EL (cell line): Measurements from ENCODE around the gene DEFB131A.
A peak's percentile ranks its signal among the peaks of the same experiment; 100 is the strongest.
"Not testable (repeated sequence)": the region's sequence is repeated elsewhere in the genome, so short reads cannot be mapped to it uniquely, and the experiment has no call there.

ENCODE experiments used
- DNase-seq: peaks from one replicate; pipeline ENCODE4 v3.0.0-alpha.2; 2016

Gene DEFB131A

GRCh38 chr4:9495443-9495842 lies 51.2 kb downstream of the DEFB131A start:
- peak; percentile 48 for DNase-seq

GRCh38 chr4:9497575-9498467 lies 53.6 kb downstream of the DEFB131A start:
- not testable (repeated sequence) for DNase-seq

GRCh38 chr4:9498468-9499040 lies 54.3 kb downstream of the DEFB131A start:
- not testable (repeated sequence) for DNase-seq

- DNase-seq, result not testable (repeated sequence)
These were observed 55.8 kb downstream of the DEFB131A start for GRCh38 chr4:9499974-9500487.
